ENCODE results near the gene RAP1GAP.
"Not testable (repeated sequence)": the region's sequence is repeated elsewhere in the genome, so short reads cannot be mapped to it uniquely, and the experiment has no call there.

GRCh38 chr1:21566361-21566760 lies 102.8 kb downstream of the RAP1GAP start:
- not testable (repeated sequence) for TF ChIP-seq CTCF (IDR thresholded peaks at IDR 0.05; ENCODE audit: low read length); EZH2phosphoT487 (IDR thresholded peaks at IDR 0.05; ENCODE audit: low read length); EZH2 (optimal IDR thresholded peaks at IDR 0.05; ENCODE audit: low read depth, low read length)

Data from MM.1S (cell line).